Stimulated activated effector memory CD8-positive, alpha-beta T cell treated with anti-CD3 and anti-CD28 coated beads, Interleukin-12 subunit alpha, Interleukin-12 subunit beta, amount 100 ng/mL, for 72 hours (primary cell): ENCODE data around the gene ERGIC2.

Experiments used
- ATAC-seq: fragments of 150-1000 bp; cut with Tn5 transposase; 2 replicates; pipeline ENCODE4 v1.10.0; 2021
- DNase-seq, 2 donors: peaks; one replicate each; pipeline ENCODE4 v3.0.0; 2021 to 2022; ENCODE audit warnings: low spot score in 2 of 2
- H3K27ac Mint-ChIP-seq: one replicate; pipeline ENCODE4 v1.8.0; 2022; ENCODE audit warnings: mild to moderate bottlenecking, mixed read lengths
- H3K36me3 Mint-ChIP-seq: one replicate; pipeline ENCODE4 v1.8.0; 2022; ENCODE audit warnings: mild to moderate bottlenecking, mixed read lengths
- H3K4me1 Mint-ChIP-seq: one replicate; pipeline ENCODE4 v1.8.0; 2022; ENCODE audit warnings: mixed read lengths
- H3K4me3 Mint-ChIP-seq: one replicate; pipeline ENCODE4 v1.8.0; 2022; ENCODE audit warnings: mild to moderate bottlenecking, mixed read lengths
- H3K9me3 Mint-ChIP-seq: one replicate; pipeline ENCODE4 v1.8.0; 2022; ENCODE audit warnings: mixed read lengths

The ERGIC2 gene

DNA sequence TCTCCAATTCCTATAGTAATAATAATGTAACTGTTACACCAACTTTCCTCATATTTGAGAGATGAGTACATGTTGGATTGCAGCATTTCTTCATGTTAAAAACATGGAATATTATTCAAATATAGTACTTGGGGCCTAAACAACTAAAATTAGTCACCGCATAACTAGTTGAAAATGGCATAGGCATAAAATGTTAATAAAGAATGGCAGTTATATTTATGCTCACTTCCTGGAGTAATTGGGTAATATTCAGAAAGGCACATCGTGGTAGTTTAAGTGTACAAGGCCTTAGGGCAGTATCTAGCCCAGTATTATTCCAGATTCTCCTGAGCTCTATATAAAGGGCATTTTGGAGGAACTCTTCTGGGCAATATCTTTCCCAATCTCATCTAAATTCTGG, 46.0 kb downstream of the ERGIC2 start:
- ATAC-seq (no peak), DNase-seq (no peak)
- H3K4me1 Mint-ChIP-seq: no peaks in the 10 kb centered on the region
- H3K9me3 Mint-ChIP-seq: no peaks in the 10 kb centered on the region
- H3K27ac Mint-ChIP-seq: no peak overlapping the region
- no peak overlapping the region for H3K4me3 Mint-ChIP-seq
- H3K36me3 Mint-ChIP-seq: peaks cover 36% of the 10 kb centered on the region

DNA sequence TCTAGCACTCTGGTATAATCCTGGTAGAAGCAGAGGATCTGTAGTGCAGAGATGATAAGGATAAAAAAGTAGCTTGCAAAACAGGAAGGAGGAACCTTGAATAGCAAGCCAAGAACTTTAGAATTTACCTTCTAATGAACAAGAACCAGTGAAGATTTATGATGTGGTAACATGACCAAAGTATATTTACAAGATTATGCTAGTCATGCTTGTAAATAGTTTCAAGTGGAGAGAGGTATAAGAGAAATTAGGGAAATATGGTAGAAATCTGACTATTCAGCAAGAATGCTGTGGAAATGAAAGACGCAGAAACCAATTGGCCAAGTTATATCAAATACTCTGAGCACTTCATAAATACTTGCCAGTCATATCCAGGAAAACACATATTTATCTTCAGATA, 47.8 kb downstream of the ERGIC2 start:
- Mint-ChIP-seq H3K4me3 (no peak overlapping the region), H3K9me3 (no peaks in the 10 kb centered on the region), H3K4me1 (no peaks in the 10 kb centered on the region), H3K36me3 (peaks cover 24% of the 10 kb centered on the region), H3K27ac (no peak overlapping the region)
- no peak for ATAC-seq
- no peak for DNase-seq

DNA sequence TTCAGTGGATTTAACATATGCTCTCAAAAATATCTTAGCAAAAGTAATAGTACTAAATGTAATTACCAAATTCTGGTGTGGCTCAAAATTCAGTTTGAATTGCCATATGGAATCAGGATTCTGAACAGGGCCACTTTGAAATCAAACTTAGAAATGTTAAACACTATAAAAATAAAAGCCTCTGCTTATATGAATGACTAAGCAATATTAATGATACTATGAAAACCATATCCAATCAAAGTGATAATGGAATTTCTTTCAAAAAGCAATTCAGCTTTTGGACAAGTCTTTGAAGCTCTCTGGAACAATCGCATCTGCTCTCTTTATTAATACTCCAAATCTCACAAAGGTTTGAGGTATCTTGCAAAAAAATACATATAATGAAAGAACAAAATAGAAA, 51.6 kb downstream of the ERGIC2 start:
- Mint-ChIP-seq H3K9me3 (no peaks in the 10 kb centered on the region), H3K36me3 (peaks cover 6% of the 10 kb centered on the region), H3K27ac (no peak overlapping the region)

DNA sequence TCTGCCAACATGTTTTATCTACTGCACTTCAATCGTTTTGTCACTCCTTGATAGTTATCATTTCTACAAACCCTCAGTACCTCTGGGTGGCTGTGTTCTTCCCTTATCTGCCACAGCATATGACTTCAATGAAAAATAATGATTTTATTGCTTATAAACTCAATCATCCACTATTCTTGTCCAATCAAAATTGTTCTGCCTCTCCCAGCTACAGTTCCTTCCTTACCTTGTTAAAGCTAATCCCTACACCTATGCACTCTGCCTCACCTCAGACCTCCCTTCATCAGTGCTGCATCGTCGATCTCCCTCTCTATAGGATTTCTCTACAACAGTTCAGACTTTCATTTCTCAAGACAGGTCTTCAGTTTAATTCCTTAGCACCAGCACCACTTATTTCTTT, 58.8 kb downstream of the ERGIC2 start:
- peaks cover 5% of the 10 kb centered on the region for H3K36me3 Mint-ChIP-seq
- H3K4me3 Mint-ChIP-seq: no peak overlapping the region
- no peak overlapping the region for H3K27ac Mint-ChIP-seq
- H3K4me1 Mint-ChIP-seq: peaks cover 16% of the 10 kb centered on the region
- H3K9me3 Mint-ChIP-seq: no peaks in the 10 kb centered on the region
- ATAC-seq: no peak
- no peak for DNase-seq

More for the DNA sequence above, 51.6 kb downstream of the ERGIC2 start:
- Mint-ChIP-seq H3K4me3 (no peak overlapping the region), H3K4me1 (peaks cover 6% of the 10 kb centered on the region)
- ATAC-seq (no peak), DNase-seq (no peak)

DNA sequence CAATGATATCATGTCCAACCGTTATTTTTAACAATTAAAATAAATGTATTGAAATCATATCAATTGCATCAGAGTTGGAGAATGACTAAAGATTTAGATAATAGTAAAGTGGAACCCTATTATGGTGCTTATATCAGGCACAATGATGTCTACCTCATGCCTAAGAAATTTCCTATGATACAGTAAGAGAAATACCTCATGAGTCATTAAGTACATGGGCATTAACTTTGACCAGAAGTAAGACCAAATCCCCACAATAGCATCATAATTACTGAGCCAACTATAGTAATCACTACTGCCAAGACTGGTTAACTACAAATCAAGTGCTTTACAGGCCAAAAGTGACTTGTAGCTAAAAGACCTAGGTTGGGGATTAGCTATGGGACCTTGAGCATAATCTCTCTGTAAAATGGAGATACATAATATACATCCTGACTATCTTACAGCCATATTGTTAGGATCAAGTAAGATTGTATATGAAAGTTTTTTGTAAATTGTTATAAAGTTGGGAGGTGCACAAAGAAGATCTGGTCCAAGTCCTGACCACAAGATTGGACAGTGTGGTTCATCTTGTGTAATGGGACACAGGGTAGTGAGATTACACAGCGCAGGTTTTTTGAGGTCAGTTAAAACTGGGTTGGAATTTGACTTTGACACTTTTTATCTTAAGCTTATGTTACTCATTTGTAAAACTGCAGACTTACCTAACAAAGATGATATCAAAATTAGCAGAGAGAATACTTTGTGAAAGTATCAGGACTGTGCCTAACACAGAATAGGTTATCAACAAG, 60.5 kb downstream of the ERGIC2 start:
- DNase-seq: no peak
- ATAC-seq: no peak
- H3K27ac Mint-ChIP-seq: peak overlapping the region; percentile 44
- H3K4me3 Mint-ChIP-seq: no peak overlapping the region
- no peaks in the 10 kb centered on the region for H3K9me3 Mint-ChIP-seq
- H3K4me1 Mint-ChIP-seq: peaks cover 14% of the 10 kb centered on the region
- H3K36me3 Mint-ChIP-seq: peaks cover 5% of the 10 kb centered on the region

DNA sequence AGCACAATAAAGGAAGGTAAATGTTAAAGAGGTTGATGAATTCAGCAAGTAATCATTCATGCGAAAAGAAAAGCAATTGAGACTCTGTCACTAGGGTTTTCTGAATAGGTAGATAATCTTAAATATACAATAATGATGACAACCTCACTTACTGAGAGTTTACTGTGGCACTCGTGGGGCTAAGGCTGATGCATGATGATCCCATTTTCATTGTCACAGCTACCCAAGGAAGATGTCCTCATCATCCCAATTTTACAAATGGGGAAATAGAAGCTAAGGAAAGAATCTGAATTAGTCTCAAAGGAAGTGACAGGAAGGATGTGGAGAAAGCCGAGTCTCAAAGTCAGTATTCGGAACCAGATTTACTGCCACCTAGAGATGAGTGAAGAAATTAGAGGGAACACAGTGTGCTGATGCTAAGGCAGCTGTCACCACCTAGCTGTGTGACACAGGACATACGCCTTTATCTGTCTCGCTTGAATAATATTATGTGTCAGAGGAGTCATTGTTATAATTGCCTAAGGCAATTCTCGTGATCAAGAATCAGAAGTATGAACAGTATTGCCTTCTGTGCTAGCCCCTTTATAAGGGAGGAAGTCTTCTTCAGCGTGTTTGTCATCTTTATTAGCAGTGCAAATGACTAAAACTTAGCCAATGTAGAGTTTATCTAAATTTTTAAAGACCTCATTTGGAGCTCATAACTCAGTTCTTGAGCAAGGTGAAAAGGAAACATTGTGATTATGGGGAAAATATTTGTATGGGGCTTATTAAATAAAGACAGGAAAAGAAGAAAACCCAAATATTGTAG, 63.2 kb downstream of the ERGIC2 start:
- Mint-ChIP-seq H3K27ac (no peak overlapping the region), H3K4me3 (no peak overlapping the region), H3K4me1 (peaks cover 10% of the 10 kb centered on the region), H3K36me3 (no peaks in the 10 kb centered on the region), H3K9me3 (no peaks in the 10 kb centered on the region)
- no peak for DNase-seq
- peak; percentile 99 for ATAC-seq

DNA sequence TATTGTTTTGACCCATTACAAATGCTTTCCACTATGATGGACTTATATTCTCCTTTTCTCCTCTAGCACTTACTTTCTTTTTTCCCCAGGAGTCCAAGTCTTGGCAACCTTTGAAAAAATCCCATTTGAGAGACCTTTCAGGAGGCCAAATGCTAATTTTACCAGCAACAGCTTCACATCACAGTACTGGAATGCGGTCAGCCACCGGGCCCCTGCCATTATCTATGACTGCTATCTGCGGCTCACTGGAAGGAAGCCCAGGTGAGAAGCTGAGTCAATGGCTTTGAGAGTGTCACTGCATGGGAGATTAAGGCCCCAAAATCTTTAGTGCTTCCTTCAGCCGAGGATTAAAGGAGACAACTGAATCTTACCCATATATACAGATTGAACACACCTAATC, 64.2 kb downstream of the ERGIC2 start:
- DNase-seq: no peak
- Mint-ChIP-seq H3K27ac (no peak overlapping the region), H3K4me1 (peaks cover 10% of the 10 kb centered on the region), H3K36me3 (no peaks in the 10 kb centered on the region), H3K9me3 (no peaks in the 10 kb centered on the region), H3K4me3 (no peak overlapping the region)
- ATAC-seq: no peak

DNA sequence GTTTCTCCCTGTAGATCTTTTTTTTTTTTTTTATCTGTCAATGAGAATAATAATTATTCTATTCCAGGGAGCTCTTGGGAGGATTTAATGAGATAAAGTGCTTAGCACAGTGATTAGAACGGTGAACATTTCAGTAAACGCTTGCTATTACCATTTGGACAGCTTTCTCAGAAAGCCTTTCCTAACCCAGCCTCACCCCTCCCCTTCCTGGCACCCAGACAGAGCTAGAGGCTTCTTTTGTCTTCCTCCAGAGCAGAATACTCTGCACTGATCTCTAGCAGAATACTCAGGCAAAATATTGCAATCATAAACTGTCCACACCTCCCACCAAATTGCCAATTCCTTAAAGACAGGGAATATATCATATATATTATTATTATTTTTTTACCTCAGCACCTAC, 66.6 kb downstream of the ERGIC2 start:
- ATAC-seq: no peak
- Mint-ChIP-seq H3K9me3 (no peaks in the 10 kb centered on the region), H3K36me3 (no peaks in the 10 kb centered on the region)

DNA sequence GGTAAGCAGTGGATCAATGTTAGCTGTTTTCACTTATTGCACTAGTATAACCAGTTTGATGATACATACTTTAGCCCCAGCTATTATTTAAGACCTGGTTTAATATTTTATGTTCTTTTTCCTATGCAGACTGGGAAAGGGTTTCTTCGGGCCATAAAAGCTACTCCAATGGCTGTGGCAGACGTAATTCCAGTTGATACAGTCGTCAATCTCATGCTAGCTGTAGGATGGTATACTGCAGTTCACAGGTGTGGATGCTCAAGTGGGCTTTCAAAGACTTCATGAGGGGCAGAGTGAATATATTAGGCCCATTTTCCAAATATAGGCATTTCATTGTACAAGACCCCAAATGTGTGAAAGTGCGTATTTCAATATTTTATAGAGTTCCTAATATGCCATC, 70.1 kb downstream of the ERGIC2 start:
- Mint-ChIP-seq H3K4me3 (no peak overlapping the region), H3K36me3 (peaks cover 1% of the 10 kb centered on the region), H3K27ac (no peak overlapping the region), H3K9me3 (no peaks in the 10 kb centered on the region), H3K4me1 (no peaks in the 10 kb centered on the region)
- DNase-seq (no peak), ATAC-seq (no peak)

More for the DNA sequence above, 66.6 kb downstream of the ERGIC2 start:
- no peak for DNase-seq
- Mint-ChIP-seq H3K4me3 (no peak overlapping the region), H3K27ac (no peak overlapping the region), H3K4me1 (peaks cover 10% of the 10 kb centered on the region)

DNA sequence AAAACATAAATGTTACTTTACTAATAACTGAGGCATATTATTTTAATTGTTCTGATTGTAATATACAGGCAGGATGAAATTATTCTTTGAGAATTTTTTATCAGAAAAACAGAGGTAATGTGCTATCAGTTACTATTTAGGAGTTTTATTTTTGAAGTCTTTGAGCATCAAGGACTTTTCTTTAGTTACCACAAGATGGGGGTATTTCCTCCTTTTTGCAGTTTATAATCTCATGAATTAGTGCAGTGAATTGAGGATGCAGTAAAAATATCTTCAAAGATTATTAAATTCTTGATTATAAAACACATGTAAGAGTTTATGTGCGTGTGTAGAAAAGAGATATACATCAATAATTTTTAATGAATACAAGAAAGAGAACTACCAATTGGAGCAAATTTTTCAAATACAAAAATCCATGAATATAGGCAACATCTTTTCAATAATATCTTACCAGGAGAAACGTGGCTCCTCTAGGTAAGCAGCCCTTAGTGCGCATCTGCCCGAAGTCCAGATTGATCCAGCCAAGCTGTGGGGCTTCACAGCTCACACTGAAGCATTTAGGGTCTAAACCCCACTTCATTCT, 71.6 kb downstream of the ERGIC2 start:
- no peaks in the 10 kb centered on the region for H3K4me1 Mint-ChIP-seq
- H3K4me3 Mint-ChIP-seq: no peak overlapping the region
- ATAC-seq (no peak), DNase-seq (no peak)
- H3K27ac Mint-ChIP-seq: no peak overlapping the region
- peaks cover 5% of the 10 kb centered on the region for H3K36me3 Mint-ChIP-seq
- no peaks in the 10 kb centered on the region for H3K9me3 Mint-ChIP-seq

DNA sequence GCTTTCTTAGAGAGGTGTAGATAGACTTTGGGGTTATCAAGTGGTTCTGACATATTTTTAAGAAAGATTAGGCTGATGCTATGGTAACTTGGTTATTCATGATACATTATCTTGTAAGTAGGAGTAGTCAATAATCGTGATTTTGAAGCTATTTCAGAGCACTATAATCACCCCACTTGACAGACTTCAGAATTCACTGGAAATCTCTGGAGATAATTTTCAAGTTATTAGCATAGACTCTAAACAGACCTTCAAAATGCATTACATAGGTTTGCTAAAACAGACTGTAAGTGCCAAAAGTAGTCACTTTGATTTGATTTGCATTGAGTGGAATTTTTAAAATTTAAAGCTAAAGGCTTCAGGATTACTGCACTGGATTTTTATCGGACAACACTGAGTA, 74.3 kb downstream of the ERGIC2 start:
- DNase-seq: no peak
- no peaks in the 10 kb centered on the region for H3K4me1 Mint-ChIP-seq
- no peak overlapping the region for H3K27ac Mint-ChIP-seq
- H3K36me3 Mint-ChIP-seq: peaks cover 5% of the 10 kb centered on the region
- no peak for ATAC-seq
- H3K4me3 Mint-ChIP-seq: no peak overlapping the region
- no peaks in the 10 kb centered on the region for H3K9me3 Mint-ChIP-seq

DNA sequence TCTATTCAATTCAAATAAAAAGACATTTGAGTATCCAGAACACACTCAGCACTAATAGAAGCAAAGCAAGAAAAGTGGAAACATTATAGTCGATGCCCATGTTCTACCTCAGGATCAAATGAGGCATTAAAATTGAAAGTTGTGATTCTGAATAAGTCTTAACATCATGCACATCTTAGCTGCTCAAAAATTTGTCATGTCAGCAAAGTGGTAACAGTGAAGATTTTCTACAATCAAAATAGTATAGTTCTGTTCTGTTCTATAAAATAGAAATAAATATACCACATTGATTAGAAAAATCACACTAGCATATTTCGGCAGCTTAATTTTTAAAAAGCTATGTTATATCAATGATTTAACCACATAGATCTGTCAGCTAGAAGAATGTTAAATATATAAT, 74.7 kb downstream of the ERGIC2 start:
- H3K4me3 Mint-ChIP-seq: no peak overlapping the region
- H3K4me1 Mint-ChIP-seq: no peaks in the 10 kb centered on the region
- no peaks in the 10 kb centered on the region for H3K9me3 Mint-ChIP-seq
- ATAC-seq (no peak), DNase-seq (no peak)
- H3K27ac Mint-ChIP-seq: no peak overlapping the region
- H3K36me3 Mint-ChIP-seq: peaks cover 5% of the 10 kb centered on the region

DNA sequence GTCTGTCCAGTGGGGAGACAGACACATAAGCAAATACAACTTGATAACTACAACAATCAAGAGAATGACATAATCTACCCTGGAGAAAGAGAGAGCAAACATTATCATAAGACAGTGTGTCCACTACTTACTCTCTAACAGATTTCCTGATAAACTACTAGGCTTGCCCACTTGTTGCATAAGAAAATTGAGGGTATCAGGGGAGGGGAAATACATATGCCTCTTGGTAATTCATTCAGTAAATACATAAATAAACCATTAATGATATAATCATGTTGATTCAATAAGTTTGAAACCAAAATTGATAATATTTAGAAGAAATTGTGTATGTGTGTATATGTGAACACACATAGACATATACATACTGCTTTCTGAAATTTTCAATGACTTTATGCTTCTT, 76.6 kb downstream of the ERGIC2 start:
- no peak overlapping the region for H3K27ac Mint-ChIP-seq
- H3K36me3 Mint-ChIP-seq: peaks cover 5% of the 10 kb centered on the region
- no peak for ATAC-seq
- no peaks in the 10 kb centered on the region for H3K4me1 Mint-ChIP-seq
- no peaks in the 10 kb centered on the region for H3K9me3 Mint-ChIP-seq
- H3K4me3 Mint-ChIP-seq: no peak overlapping the region
- no peak for DNase-seq

DNA sequence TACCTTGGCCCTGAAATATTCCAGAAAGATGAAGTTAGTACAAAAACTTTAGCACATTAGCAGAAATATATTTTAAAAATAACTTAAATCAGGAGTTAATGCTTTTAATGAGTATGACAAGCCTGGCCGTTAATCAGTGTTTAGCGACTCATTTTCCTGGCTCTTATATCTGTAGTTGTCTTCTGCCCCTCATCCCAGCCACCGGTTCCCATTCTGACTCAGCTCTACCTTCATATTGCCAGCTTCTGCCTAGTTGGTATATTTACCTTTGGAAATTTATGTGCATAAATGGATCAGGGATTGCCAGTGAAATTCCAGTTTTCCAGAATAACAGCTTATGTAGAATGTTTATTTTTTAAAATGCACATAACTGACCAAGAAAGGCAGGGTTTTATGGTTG, 79.9 kb downstream of the ERGIC2 start:
- H3K9me3 Mint-ChIP-seq: no peaks in the 10 kb centered on the region
- no peak overlapping the region for H3K27ac Mint-ChIP-seq
- ATAC-seq (no peak), DNase-seq (no peak)
- H3K4me3 Mint-ChIP-seq: no peak overlapping the region
- no peaks in the 10 kb centered on the region for H3K4me1 Mint-ChIP-seq
- H3K36me3 Mint-ChIP-seq: peaks cover 5% of the 10 kb centered on the region

DNA sequence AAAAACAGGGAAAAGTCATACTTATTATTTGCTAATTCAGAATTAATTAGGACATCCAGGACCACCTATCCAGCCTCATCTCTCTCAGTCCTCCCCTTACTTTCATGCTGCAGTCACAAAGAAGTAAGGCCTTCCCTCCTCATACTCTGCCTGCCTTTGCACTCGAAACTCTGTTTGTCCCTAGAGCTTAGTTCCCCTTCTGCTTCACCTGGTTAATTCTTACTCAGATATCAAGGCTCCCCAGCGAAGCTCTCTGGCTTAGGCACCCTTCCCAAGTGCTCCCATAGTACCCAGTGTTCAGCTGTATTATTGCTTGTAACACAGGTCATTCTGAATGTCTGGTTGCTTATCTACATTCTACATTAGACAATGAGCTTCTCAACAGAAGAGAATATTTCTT, 81.3 kb downstream of the ERGIC2 start:
- Mint-ChIP-seq H3K4me3 (no peak overlapping the region), H3K9me3 (no peaks in the 10 kb centered on the region), H3K36me3 (no peaks in the 10 kb centered on the region), H3K4me1 (no peaks in the 10 kb centered on the region), H3K27ac (no peak overlapping the region)
- ATAC-seq (no peak), DNase-seq (no peak)

DNA sequence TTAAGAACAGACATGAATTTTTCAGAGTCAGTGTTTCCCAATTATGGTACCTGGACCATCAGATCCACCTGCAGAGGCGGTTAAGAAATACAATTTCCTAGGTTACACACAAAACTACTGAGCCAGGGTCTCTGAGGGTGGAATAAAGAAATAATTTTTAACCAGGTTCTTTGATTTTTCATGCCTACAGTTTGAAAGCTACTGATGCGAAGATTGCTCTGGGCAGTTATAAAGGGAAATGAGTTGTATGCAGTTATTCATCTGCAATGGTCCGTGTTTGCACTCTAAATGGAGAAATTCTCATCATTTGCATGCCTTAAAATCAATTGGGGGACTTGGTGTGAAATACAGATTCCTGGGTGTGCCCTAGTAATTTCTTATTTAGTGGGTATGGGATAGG, 89.7 kb downstream of the ERGIC2 start:
- no peak overlapping the region for H3K27ac Mint-ChIP-seq
- H3K4me3 Mint-ChIP-seq: no peak overlapping the region
- ATAC-seq (no peak), DNase-seq (no peak)
- H3K36me3 Mint-ChIP-seq: no peaks in the 10 kb centered on the region
- H3K4me1 Mint-ChIP-seq: no peaks in the 10 kb centered on the region
- H3K9me3 Mint-ChIP-seq: no peaks in the 10 kb centered on the region
